Fibroblast of lung (primary cell): ENCODE data around the gene RAB20.

ENCODE experiments used
- CTCF ChIP-seq, 2 donors: IDR thresholded peaks in 1 of 2; conservative IDR thresholded peaks in 1 of 2; 1 replicate in 1 of 2; 2 replicates in 1 of 2; pipeline ENCODE4 v1.5.1; 2011 to 2012; ENCODE audit warnings: low read length in 2 of 2, control low read depth in 1 of 2, inconsistent platforms in 1 of 2, low read depth in 1 of 2, mild to moderate bottlenecking in 1 of 2
- EZH2 ChIP-seq: IDR thresholded peaks from 2 replicates; pipeline ENCODE4 v1.5.1; 2012; ENCODE audit warnings: low read length, control low read depth, mild to moderate bottlenecking; ENCODE audit errors: missing control alignments

DNA sequence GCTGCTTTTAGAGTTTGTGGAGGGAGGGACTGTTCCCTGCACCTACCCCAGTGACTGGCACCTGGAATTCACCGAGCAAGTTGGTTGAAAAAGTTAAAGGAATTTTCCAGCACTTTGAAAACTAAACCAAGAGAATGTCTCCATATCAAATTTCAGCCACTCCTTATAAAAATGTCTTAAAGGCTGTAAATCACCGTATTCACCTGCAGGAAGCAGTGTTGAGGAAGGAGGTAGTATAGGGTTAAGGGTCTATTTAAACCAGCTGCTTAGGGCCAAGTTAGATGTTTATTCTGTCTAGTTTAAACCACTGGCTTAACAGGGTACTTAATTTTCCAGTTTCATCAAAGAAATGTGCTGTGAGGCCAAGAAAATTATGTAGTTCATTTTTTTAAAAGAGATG is 3.8 kb upstream of the RAB20 start:
- TF ChIP-seq CTCF (conservative IDR thresholded peaks at IDR 0.05 in 1 of 2, IDR thresholded peaks at IDR 0.05 in 1 of 2; ENCODE audit: low read depth in 1 of 2, low read length in 2 of 2) (peak in 1 of 2 donors; percentile 9), EZH2 (no peak)
